ENCODE measurements around the gene NKIRAS1.

DNA sequence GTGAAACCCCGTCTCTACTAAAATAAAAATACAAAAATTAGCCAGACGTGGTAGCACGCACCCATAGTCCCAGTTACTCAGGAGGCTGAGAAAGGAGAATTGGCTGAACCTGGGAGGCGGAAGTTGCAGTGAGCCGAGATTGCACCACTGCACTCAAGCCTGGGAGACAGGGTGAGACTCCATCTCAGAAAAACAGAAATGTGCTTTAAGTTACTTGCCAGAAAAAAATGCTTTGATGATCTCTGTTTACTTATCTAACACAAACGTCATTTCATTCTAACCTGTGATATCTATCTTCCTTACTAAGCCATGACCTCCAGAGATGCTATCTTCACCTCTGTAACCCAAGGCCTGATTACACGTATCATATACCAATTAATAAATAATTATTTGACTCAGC lies 7.4 kb downstream of the NKIRAS1 start:
- TF ChIP-seq, protein P1, sequence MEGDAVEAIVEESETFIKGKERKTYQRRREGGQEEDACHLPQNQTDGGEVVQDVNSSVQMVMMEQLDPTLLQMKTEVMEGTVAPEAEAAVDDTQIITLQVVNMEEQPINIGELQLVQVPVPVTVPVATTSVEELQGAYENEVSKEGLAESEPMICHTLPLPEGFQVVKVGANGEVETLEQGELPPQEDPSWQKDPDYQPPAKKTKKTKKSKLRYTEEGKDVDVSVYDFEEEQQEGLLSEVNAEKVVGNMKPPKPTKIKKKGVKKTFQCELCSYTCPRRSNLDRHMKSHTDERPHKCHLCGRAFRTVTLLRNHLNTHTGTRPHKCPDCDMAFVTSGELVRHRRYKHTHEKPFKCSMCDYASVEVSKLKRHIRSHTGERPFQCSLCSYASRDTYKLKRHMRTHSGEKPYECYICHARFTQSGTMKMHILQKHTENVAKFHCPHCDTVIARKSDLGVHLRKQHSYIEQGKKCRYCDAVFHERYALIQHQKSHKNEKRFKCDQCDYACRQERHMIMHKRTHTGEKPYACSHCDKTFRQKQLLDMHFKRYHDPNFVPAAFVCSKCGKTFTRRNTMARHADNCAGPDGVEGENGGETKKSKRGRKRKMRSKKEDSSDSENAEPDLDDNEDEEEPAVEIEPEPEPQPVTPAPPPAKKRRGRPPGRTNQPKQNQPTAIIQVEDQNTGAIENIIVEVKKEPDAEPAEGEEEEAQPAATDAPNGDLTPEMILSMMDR (IDR thresholded peaks at IDR 0.05; ENCODE audit: low read depth, low read length): no peak
- TF ChIP-seq EZH2phosphoT487 (IDR thresholded peaks at IDR 0.05; ENCODE audit: low read depth): no peak
